Measurements from ENCODE around the gene RCOR1. TPM values are rescaled to one million over a fixed set of nuclear protein-coding genes. Genes with fewer than 3 reads are reported as not detected.

The RCOR1 gene
- total RNA-seq, 1 experiment from 2014 or later: 34.1 TPM

- WGBS (ENCODE audit: extremely low coverage, insufficient read length, low lambda C conversion rate): no CpG with 5 or more reads among the region's 7 CpGs
- no peak overlapping the region for H2AK5ac ChIP-seq (ENCODE audit: insufficient read length, low read length)
- no peak overlapping the region for H3K23ac ChIP-seq (ENCODE audit: insufficient read length, low read depth, low read length)
- H3K9ac ChIP-seq (ENCODE audit: extremely low read depth, insufficient read length, low read length): no peak overlapping the region
- H2BK15ac ChIP-seq (ENCODE audit: low read depth, low read length): no peak overlapping the region
- no peak overlapping the region for H2BK20ac ChIP-seq (ENCODE audit: low read depth, low read length, poor library complexity, severe bottlenecking)
- H3K27me3 ChIP-seq (ENCODE audit: insufficient read depth, low read length): no peaks in the 10 kb centered on the region
- H3K14ac ChIP-seq (ENCODE audit: insufficient read depth, low read length): no peak overlapping the region
- no peaks in the 10 kb centered on the region for H3K23me2 ChIP-seq (ENCODE audit: insufficient read length, low read depth, low read length, poor library complexity, severe bottlenecking)
- no peak overlapping the region for H3K56ac ChIP-seq (ENCODE audit: insufficient read length, low read depth, low read length)
- Mint-ChIP-seq H3K27ac (0 out of 7 replicates have a peak overlapping the region, but pooled peaks of 1 of the 3 experiments have one; percentile 0), H3K36me3 (ENCODE audit: insufficient read depth in 1 of 3, low read depth in 3 of 3) (peaks cover 3 to 9% (median 5%) of the 10 kb centered on the region in 3 experiments; a peak in 4 of 7 replicates), H3K9me3 (no peaks in the 10 kb centered on the region), H3K27me3 (ENCODE audit: low read depth) (no peaks in the 10 kb centered on the region), H3K4me1 (peaks cover 19 to 22% of the 10 kb centered on the region in 2 experiments), H3K4me3 (no peak overlapping the region)
- H4K8ac ChIP-seq (replicated peaks; ENCODE audit: insufficient read length, low read depth, low read length): no peak overlapping the region
- no peak overlapping the region for H3T11ph ChIP-seq (ENCODE audit: low read length)
- H3K27ac ChIP-seq (ENCODE audit: insufficient read length, low read depth, low read length): no peak overlapping the region
- peaks cover 4% of the 10 kb centered on the region for H3K79me1 ChIP-seq (ENCODE audit: insufficient read depth, low read depth, low read length, poor library complexity, severe bottlenecking)
- DNase-seq: no peak
- H2BK12ac ChIP-seq (ENCODE audit: insufficient read length, low read depth, low read length): no peak overlapping the region
- no peak overlapping the region for H3K4ac ChIP-seq (ENCODE audit: low read depth, low read length)
- no peaks in the 10 kb centered on the region for H3K9me3 ChIP-seq (ENCODE audit: control insufficient read depth, low read depth, low read length)
- H3K79me2 ChIP-seq (ENCODE audit: insufficient read depth, low read length): peaks cover 2% of the 10 kb centered on the region; the same call in 1 of the 2 replicates
- H4K5ac ChIP-seq (ENCODE audit: insufficient read length, low read depth, low read length): no peak overlapping the region
- no peak overlapping the region for H2BK5ac ChIP-seq (ENCODE audit: insufficient read length, low read length)
- H3K4me2 ChIP-seq (ENCODE audit: insufficient read depth, insufficient read length, low read length): no peak overlapping the region
- TF ChIP-seq, protein P1, sequence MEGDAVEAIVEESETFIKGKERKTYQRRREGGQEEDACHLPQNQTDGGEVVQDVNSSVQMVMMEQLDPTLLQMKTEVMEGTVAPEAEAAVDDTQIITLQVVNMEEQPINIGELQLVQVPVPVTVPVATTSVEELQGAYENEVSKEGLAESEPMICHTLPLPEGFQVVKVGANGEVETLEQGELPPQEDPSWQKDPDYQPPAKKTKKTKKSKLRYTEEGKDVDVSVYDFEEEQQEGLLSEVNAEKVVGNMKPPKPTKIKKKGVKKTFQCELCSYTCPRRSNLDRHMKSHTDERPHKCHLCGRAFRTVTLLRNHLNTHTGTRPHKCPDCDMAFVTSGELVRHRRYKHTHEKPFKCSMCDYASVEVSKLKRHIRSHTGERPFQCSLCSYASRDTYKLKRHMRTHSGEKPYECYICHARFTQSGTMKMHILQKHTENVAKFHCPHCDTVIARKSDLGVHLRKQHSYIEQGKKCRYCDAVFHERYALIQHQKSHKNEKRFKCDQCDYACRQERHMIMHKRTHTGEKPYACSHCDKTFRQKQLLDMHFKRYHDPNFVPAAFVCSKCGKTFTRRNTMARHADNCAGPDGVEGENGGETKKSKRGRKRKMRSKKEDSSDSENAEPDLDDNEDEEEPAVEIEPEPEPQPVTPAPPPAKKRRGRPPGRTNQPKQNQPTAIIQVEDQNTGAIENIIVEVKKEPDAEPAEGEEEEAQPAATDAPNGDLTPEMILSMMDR (conservative IDR thresholded peaks at IDR 0.05): no peak
- H4K91ac ChIP-seq (ENCODE audit: insufficient read length, low read depth, low read length): no peak overlapping the region
- H4K20me1 ChIP-seq (ENCODE audit: control insufficient read depth, insufficient read depth, insufficient read length): no peaks in the 10 kb centered on the region
- no peak overlapping the region for H2BK120ac ChIP-seq (ENCODE audit: low read depth, low read length, poor library complexity, severe bottlenecking)
- H3K4me1 ChIP-seq (ENCODE audit: insufficient read depth, low read length): peaks cover 3% of the 10 kb centered on the region; the same call in 1 of the 2 replicates
- no peak overlapping the region for H3K18ac ChIP-seq (ENCODE audit: insufficient read length, low read depth, low read length)
- no peak overlapping the region for H2AFZ ChIP-seq (ENCODE audit: low read length)
These were observed 93.8 kb downstream of the RCOR1 start for GRCh38 chr14:102686196-102686801.
